SK-MEL-5 (cell line): ENCODE results near the gene MIOX. TPM values are rescaled to one million over a fixed set of nuclear protein-coding genes. Genes with fewer than 3 reads are reported as not detected.

ENCODE experiments used
- DNase-seq: peaks from one replicate; pipeline ENCODE4 v3.0.0-alpha.2; 2016; ENCODE audit warnings: low read depth, low spot score
- in situ Hi-C: cut with HindIII; loops from 2 replicates; pipeline ENCODE4 v1.10.0; 2016; ENCODE audit warnings: low sequenced_read_pairs, high pct_unique_total_duplicates, low pct_unique_long_range_greater_than_20kb
- total RNA-seq: library from RNA; depleted of rRNA; stranded (reverse); fragments of >200 nt; shearing (Covaris generic); gene quantifications from 2 replicates; pipeline ENCODE4 v1.2.3, GENCODE V29; 2014

MIOX gene
- total RNA-seq, 1 experiment from 2014 or later, result not detected

GRCh38 chr22:50447576-50448551 is 38.8 kb upstream of the MIOX start:
- DNase-seq, result no peak
- in situ Hi-C loops, result no loop called here

GRCh38 chr22:50452649-50453048 is 34.0 kb upstream of the MIOX start:
- no peak for DNase-seq
- in situ Hi-C loops, result no loop called here

- no peak for DNase-seq
- in situ Hi-C loops, result no loop called here
These were observed 32.0 kb upstream of the MIOX start for GRCh38 chr22:50454556-50455075.

GRCh38 chr22:50455201-50455600 is 31.5 kb upstream of the MIOX start:
- no peak for DNase-seq
- in situ Hi-C loops, result no loop called here

DNA sequence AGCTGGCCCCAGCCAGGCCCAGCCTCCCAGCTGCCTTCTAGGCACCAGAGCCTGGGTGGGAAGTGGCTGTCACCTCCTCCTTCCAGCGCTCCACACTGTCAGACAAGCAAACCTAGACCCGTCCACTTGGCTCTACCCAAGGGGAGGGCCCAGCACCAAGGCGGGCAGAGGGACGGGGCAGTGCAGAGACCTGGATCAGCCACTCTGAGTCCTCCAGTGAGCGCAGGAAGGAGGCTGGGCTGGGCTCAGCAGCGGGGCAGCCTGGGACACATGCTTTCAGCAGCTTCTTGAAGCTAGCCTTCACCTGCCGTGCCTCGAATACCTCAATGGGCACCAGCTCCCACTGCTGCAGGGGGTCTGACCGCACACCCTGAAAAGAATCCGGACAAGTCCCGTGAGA is 30.6 kb upstream of the MIOX start:
- in situ Hi-C loops, result no loop called here
- no peak for DNase-seq

DNA sequence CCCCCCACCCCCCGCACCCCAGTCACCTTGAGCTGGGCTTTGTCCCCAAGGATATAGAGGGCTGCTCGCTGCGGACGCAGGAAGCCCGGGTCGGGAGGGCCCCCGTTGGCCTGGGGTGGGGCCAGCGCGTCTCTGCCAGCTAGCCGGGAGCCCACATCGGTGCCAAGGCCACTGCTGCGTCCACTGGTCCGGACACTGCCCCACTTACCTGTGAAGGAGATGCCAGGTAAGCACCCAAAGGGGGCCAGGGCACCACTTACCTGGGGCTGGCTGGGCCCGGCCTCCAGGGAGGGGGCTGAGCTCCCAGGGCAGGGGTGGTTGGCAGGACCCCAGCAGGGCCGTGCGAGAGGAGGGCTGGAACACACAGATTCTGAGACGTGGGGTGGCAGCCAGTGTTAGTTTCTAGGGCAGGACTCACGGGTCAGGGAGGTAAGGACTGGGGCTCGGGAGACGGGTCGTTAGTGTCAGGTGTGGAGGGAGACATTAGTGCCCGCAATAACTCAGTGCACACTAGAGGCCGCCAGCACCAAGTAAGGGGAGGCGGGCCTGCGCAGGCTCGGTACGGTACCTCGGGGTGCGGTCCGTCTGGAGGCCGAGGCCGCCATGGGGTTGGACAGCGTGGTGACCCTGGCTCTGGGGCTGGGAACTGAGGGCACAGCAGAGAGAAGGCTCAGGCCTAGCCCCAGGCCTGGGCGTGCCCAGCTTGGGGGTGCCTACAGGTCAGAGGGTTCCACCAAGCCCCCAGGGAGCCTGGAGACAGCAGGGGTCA is 30.0 kb upstream of the MIOX start:
- in situ Hi-C loops, result no loop called here
- DNase-seq, result no peak

DNA sequence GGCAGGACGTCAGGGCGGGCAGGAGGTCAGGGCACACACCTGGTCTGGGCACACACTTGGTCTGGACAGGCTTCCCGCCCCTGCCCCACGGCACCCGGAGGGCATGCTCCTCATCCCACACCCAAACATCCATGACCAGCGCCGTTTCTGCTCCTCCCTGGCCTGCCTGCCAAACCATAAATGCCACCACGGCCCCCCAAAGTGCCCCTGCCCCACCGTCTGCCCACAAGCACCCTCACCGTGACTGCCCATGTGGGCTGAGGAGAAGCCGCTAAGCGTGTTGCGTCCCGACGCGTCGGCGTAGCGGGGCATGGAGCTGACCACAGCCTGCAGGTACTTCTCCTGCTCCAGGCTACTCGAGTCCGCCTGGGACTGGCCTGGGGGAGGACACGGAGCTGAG is 27.6 kb upstream of the MIOX start:
- in situ Hi-C loops, result no loop called here
- no peak for DNase-seq

- DNase-seq, result no peak
- in situ Hi-C loops, result no loop called here
These were observed 27.0 kb upstream of the MIOX start for GRCh38 chr22:50459496-50460140.

DNA sequence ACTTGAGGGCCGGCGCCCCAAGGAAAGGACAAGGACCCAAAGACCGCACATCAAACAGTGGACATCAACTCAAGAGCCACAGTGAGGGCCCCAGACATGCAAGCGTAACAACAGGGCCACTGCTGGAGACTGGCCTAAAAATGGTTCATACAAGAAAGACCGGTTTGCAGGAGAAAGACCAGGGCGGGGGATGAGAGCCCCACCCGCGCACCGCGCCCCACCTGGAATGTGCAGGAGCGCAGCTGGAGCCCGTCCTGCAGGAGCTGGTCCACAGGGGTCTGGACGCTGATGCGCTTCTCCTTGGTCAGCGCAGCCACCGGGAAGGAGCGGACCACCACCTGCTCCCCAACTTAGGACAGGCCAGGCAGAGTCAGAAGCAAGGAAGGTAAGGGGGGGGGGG is 25.7 kb upstream of the MIOX start:
- in situ Hi-C loops, result no loop called here
- DNase-seq, result no peak

- in situ Hi-C loops, result no loop called here
- DNase-seq, result no peak
These were observed 25.1 kb upstream of the MIOX start for GRCh38 chr22:50461536-50461935.

GRCh38 chr22:50461979-50462540 is 24.6 kb upstream of the MIOX start:
- in situ Hi-C loops, result no loop called here
- no peak for DNase-seq

DNA sequence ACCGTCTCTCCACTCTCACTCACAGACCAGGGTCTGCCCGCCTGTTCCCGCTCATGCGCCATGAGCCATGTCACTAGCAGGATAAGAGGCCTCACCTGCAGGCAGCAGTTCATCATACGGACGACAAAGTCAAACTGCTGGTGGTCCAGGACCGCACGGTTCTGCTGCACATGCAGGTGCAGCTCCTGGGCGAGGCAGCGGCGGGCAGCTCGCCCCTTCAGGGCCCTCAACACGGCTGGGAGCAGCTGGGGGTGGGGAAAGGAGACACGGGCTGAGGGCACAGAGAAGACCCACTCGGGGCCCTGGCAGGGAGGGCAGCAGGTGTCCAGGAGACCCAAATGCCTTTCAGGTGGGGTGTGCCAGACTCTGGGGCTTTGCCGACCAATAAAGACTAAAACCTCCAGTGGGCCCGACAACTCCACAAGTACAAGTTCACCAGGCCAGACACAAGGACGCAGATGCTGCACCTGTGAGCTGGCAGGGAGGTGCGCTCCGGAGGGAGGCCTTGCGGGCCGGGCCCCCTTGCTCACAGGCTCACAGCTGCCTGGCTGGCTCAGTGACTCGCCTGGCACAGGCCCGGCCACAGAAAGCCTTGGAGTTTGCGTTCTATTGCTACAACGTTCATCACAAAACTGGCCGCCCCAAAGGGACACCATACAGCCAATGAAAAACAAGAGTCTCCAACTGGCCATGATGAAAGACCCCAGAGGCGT is 23.3 kb upstream of the MIOX start:
- in situ Hi-C loops, result no loop called here
- DNase-seq, result no peak

- no peak for DNase-seq
- in situ Hi-C loops, result no loop called here
These were observed 22.2 kb upstream of the MIOX start for GRCh38 chr22:50464451-50464850.

DNA sequence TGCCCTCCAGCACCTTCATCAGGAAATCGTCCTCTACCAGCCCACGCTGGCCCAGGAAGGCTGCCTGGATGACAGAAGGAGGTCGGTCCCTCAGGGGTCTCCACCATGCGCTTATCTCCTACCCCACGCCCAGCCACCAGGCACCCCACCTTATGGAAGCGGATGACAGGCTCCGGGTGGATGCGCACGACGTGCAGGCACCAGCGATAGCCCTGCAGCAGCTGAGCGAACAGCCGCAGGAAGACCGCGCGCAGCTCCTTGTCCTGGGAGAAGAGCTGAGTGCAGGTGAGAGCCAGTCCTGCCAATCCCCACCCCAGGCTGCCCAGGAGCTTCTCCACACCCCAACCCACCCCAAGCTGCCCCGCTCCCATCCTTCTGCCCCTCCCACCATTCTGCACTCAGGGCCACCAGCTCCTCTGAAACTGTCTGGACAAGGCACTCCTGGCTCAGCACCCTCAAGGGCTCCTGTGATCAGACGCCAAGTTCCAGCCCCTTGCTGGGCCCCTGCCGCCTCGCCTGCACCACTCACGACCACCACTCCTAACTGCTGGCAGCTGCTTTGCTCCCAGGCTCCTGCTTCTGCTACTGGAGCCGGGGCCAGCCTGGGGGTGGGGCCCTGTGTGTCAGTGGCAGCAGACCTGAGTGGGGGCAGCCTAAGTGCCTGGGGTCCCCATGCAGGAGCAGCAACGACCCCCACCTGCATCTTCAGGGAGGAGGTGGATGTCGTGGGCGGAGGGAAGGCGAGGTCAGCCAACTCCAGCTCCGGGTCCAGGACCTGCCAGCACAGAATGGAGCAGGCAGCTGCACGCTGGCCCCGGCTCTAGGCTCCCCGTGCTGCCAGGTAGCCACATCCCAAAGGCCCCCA is 21.4 kb upstream of the MIOX start:
- in situ Hi-C loops, result no loop called here
- DNase-seq, result no peak

DNA sequence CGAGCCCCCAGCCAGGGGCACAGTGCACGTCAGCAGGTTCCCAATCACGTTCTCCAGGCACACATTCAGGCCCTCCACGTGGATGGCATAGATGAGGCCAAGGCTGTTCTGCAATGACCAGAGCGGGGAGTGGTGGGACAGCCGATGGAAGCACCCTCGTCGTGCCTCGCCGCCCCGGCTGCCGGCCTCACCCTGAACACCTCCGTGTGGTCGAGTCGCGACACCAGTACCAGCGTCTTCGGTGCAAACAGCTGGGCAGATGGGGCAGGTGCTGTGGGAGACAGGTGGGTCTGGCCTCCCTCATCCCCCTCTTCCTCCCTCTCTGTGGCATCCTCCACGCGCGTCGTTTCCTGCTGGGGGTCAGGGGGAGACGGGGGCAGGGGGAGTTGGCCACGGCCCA is 19.3 kb upstream of the MIOX start:
- in situ Hi-C loops, result no loop called here
- no peak for DNase-seq

DNA sequence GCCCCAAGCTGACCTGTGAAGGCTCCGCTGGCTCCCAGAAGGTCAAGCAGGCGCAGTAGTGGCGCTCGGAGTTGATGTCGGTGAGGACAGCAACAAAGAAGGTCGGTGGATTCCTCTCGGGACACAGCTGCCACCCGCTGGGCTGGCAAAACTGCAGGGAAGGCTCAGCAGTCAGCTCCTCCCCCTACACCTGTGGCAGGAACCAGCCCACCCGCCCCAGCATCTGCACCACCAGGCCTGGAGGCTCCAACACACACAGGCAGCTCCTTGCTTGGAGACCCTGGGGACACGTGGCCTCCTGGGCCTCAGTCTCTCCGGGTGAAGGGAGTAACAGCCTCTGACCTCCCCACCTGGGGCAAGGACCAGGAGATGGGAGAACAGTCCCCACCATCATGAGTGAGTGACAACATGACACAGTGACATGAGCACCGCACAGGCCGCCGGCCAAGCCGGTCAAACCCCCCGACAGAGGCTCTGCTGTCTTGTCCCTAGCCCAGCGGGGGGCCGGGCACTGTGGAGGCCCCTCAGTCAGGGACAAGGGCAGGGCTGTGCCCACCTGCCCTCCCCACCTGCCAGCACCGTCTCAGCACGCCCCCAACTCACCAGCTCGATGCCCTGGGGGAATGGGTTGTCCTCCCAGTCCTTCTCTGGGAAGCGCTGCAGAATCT is 18.8 kb upstream of the MIOX start:
- DNase-seq, result no peak
- in situ Hi-C loops, result no loop called here
